Left colon (tissue), 2 donors: ENCODE results near the gene ZNRD2. TPM values are rescaled to one million over a fixed set of nuclear protein-coding genes. Genes with fewer than 3 reads are reported as not detected.
A peak's percentile ranks its signal among the peaks of the same experiment; 100 is the strongest.

Experiments used
- ATAC-seq: fragments of 200-7000 bp; cut with Tn5 transposase; one replicate; pipeline ENCODE4 v1.9.1; 2020; ENCODE audit warnings: mild to moderate bottlenecking, moderate library complexity
- DNase-seq, 2 donors: peaks; one replicate each; pipeline ENCODE4 v3.0.0-alpha.2; 2020
- intact Hi-C, 2 donors: fragments of 100-400 bp; cut with DNase I in 1 of 2; cut with micrococcal nuclease in 1 of 2; formaldehyde crosslinking; loops; one replicate each; pipeline versions ENCODE4 v1.11.2 to v1.14.0; 2022; cut with DNase I, micrococcal nuclease
- total RNA-seq, 2 donors: library from RNA; stranded (reverse); fragmentation: NEBNext Ultra II Directional; extraction: Animal tissue kit (Norgen Biotek cat#: 25700); gene quantifications; one replicate each; pipeline ENCODE4 v1.2.1, GENCODE V29; 2021
- donor health status: DM: no; HTN: no; CAD: no.
- donor health status: DM: yes; HTN: yes; CAD: no.

Gene ZNRD2
- total RNA-seq, 2 donors from 2014 or later = 15.4 to 18.5 TPM

GRCh38 chr11:65613091-65613928, 43.0 kb downstream of the ZNRD2 start:
- ATAC-seq (no peak), DNase-seq (peak in 1 of 2 donors; percentile 50)
- intact Hi-C loops = no loop called here

GRCh38 chr11:65615229-65615949, 45.1 kb downstream of the ZNRD2 start, which contains the start of gene PCNX3:
Gene PCNX3 (plus strand): TSS chr11:65615776. CDS start chr11:65616312, 536 bp downstream.
- ATAC-seq = peak; percentile 69
- intact Hi-C loops = no loop called here
- peak; percentile 100 for DNase-seq

- ATAC-seq (peak; percentile 3), DNase-seq (peak in 1 of 2 donors; percentile 78)
- intact Hi-C loops = no loop called here
Observed at GRCh38 chr11:65615950-65616574, 45.8 kb downstream of the ZNRD2 start.

- intact Hi-C loops = no loop called here
- DNase-seq = no peak
- ATAC-seq = no peak
Observed at GRCh38 chr11:65616575-65617001, 46.3 kb downstream of the ZNRD2 start.

GRCh38 chr11:65617136-65617850, 47.0 kb downstream of the ZNRD2 start:
- intact Hi-C loops = no loop called here
- DNase-seq (no peak), ATAC-seq (no peak)

- DNase-seq (no peak), ATAC-seq (no peak)
- intact Hi-C loops = no loop called here
Observed at GRCh38 chr11:65617990-65618751, 47.9 kb downstream of the ZNRD2 start.

GRCh38 chr11:65618763-65619162, 48.5 kb downstream of the ZNRD2 start:
- DNase-seq (no peak), ATAC-seq (no peak)
- intact Hi-C loops = no loop called here

- intact Hi-C loops = no loop called here
- ATAC-seq = no peak
- DNase-seq = no peak
Observed at GRCh38 chr11:65619281-65619928, 49.1 kb downstream of the ZNRD2 start.

GRCh38 chr11:65620666-65621065, 50.4 kb downstream of the ZNRD2 start:
- intact Hi-C loops = loop anchor here in 1 of 2 donors (10.0 kb wide), 1 partner anchor 56 kb away; no protein-coding TSS in a partner anchor
- DNase-seq = no peak

GRCh38 chr11:65621460-65621859, 51.2 kb downstream of the ZNRD2 start:
- ATAC-seq = no peak
- DNase-seq = no peak
- intact Hi-C loops = loop anchor here in 1 of 2 donors (10.0 kb wide), 1 partner anchor 57 kb away; no protein-coding TSS in a partner anchor

More at GRCh38 chr11:65620666-65621065, 50.4 kb downstream of the ZNRD2 start:
- ATAC-seq = no peak

Other genes with a start within 250 kb of the ZNRD2 start
- gene DPF2, start 236.6 kb upstream of the ZNRD2 start, total RNA-seq = 10 to 100 TPM; 25.9 to 33.1 TPM
- under 1 TPM; 0.20 to 0.61 TPM for gene TIGD3, start 215.7 kb upstream of the ZNRD2 start, total RNA-seq
- 1 to 10 TPM; 5.8 to 8.4 TPM for gene SLC25A45, start 187.8 kb upstream of the ZNRD2 start, total RNA-seq
- 10 to 100 TPM; 38.1 to 42.2 TPM for gene FRMD8, start 183.8 kb upstream of the ZNRD2 start, total RNA-seq
- gene NEAT1, start 147.7 kb upstream of the ZNRD2 start, total RNA-seq = 1,000 to 10,000 TPM in 1 of 2 donors, 100 to 1,000 TPM in 1; 818 to 1,135 TPM
- gene MALAT1, start 71.4 kb upstream of the ZNRD2 start, total RNA-seq = 1,000 to 10,000 TPM; 7,483 to 9,013 TPM
- 10 to 100 TPM; 58.4 to 70.8 TPM for gene SCYL1, start 45.4 kb upstream of the ZNRD2 start, total RNA-seq
- gene LTBP3, start 12.1 kb upstream of the ZNRD2 start, total RNA-seq = 10 to 100 TPM; 24.9 to 42.9 TPM
- gene FAM89B, start 2.1 kb downstream of the ZNRD2 start, total RNA-seq = 10 to 100 TPM; 24.4 to 33.8 TPM
- gene EHBP1L1, start 5.6 kb downstream of the ZNRD2 start, total RNA-seq = 10 to 100 TPM; 78.7 to 89.7 TPM
- gene KCNK7, start 25.3 kb downstream of the ZNRD2 start, total RNA-seq = 1 to 10 TPM in 1 of 2 donors, under 1 TPM in 1; 0.40 to 1.3 TPM
- gene MAP3K11, start 43.7 kb downstream of the ZNRD2 start, total RNA-seq = 100 to 1,000 TPM in 1 of 2 donors, 10 to 100 TPM in 1; 94.7 to 101 TPM
- 10 to 100 TPM; 47.8 to 56.0 TPM for gene PCNX3, start 45.3 kb downstream of the ZNRD2 start, total RNA-seq
- gene SIPA1, start 67.6 kb downstream of the ZNRD2 start, total RNA-seq = 10 to 100 TPM; 25.5 to 34.3 TPM
- gene RELA, start 92.4 kb downstream of the ZNRD2 start, total RNA-seq = 10 to 100 TPM; 57.6 to 62.9 TPM
- 10 to 100 TPM; 70.8 to 72.3 TPM for gene KAT5, start 141.8 kb downstream of the ZNRD2 start, total RNA-seq
- gene RNASEH2C, start 150.3 kb downstream of the ZNRD2 start, total RNA-seq = 10 to 100 TPM; 23.7 to 31.2 TPM
- gene AP5B1, start 210.5 kb downstream of the ZNRD2 start, total RNA-seq = 10 to 100 TPM; 21.7 to 22.4 TPM
- 10 to 100 TPM; 29.5 to 35.9 TPM for gene OVOL1, start 216.6 kb downstream of the ZNRD2 start, total RNA-seq